H9 (cell line): ENCODE data around the gene PXN. TPM values are rescaled to one million over a fixed set of nuclear protein-coding genes. Genes with fewer than 3 reads are reported as not detected.

Source experiments
- DNase-seq: peaks from one replicate; pipeline ENCODE4 v3.0.0-alpha.2; 2017
- H2AFZ ChIP-seq: one replicate; pipeline ENCODE4 v1.6.1; 2013; ENCODE audit warnings: mild to moderate bottlenecking, low read length, control low read depth, moderate library complexity
- H2AK5ac ChIP-seq: 2 replicates; pipeline ENCODE4 v1.6.1; 2013; ENCODE audit warnings: low read length, control low read depth, mixed read lengths; ENCODE audit not compliant: insufficient read length
- H2BK120ac ChIP-seq: one replicate; pipeline ENCODE4 v1.6.1; 2013; ENCODE audit warnings: low read depth, mild to moderate bottlenecking, low read length, control low read depth, inconsistent platforms; ENCODE audit not compliant: poor library complexity, severe bottlenecking
- H2BK12ac ChIP-seq: 2 replicates; pipeline ENCODE4 v1.6.1; 2013; ENCODE audit warnings: low read length, control low read depth, mixed read lengths, low read depth; ENCODE audit not compliant: insufficient read length
- H2BK15ac ChIP-seq: 2 replicates; pipeline ENCODE4 v1.6.1; 2013; ENCODE audit warnings: low read depth, low read length, control low read depth
- H2BK20ac ChIP-seq: one replicate; pipeline ENCODE4 v1.6.1; 2013; ENCODE audit warnings: low read depth, mild to moderate bottlenecking, low read length, control low read depth, inconsistent platforms; ENCODE audit not compliant: poor library complexity, severe bottlenecking
- H2BK5ac ChIP-seq: 2 replicates; pipeline ENCODE4 v1.6.1; 2013; ENCODE audit warnings: low read length, control low read depth, mixed read lengths; ENCODE audit not compliant: insufficient read length
- H3K14ac ChIP-seq: 2 replicates; pipeline ENCODE4 v1.6.1; 2013; ENCODE audit warnings: low read length, control low read depth; ENCODE audit not compliant: insufficient read depth
- H3K18ac ChIP-seq: 2 replicates; pipeline ENCODE4 v1.6.1; 2013; ENCODE audit warnings: low read depth, mild to moderate bottlenecking, mixed read lengths, low read length, control low read depth; ENCODE audit not compliant: insufficient read length
- H3K23ac ChIP-seq: 2 replicates; pipeline ENCODE4 v1.6.1; 2013; ENCODE audit warnings: low read length, control low read depth, mixed read lengths, low read depth; ENCODE audit not compliant: insufficient read length
- H3K23me2 ChIP-seq: 2 replicates; pipeline ENCODE4 v1.6.1; 2013; ENCODE audit warnings: low read depth, mild to moderate bottlenecking, mixed read lengths, low read length, control low read depth; ENCODE audit not compliant: insufficient read length, poor library complexity, severe bottlenecking
- H3K27ac ChIP-seq: 2 replicates; pipeline ENCODE4 v1.5.1; 2013; ENCODE audit warnings: low read length, control low read depth, mixed read lengths, low read depth; ENCODE audit not compliant: insufficient read length
- H3K27me3 ChIP-seq: 2 replicates; pipeline ENCODE4 v1.6.1; 2013; ENCODE audit warnings: low read length, control low read depth, inconsistent platforms; ENCODE audit not compliant: insufficient read depth
- H3K4ac ChIP-seq: 2 replicates; pipeline ENCODE4 v1.6.1; 2013; ENCODE audit warnings: low read depth, mild to moderate bottlenecking, control low read depth, inconsistent platforms, low read length, moderate library complexity
- H3K4me1 ChIP-seq: 2 replicates; pipeline ENCODE4 v1.6.1; 2013; ENCODE audit warnings: low read length, control low read depth, inconsistent platforms; ENCODE audit not compliant: insufficient read depth
- H3K4me2 ChIP-seq: 2 replicates; pipeline ENCODE4 v1.6.1; 2013; ENCODE audit warnings: low read length, control low read depth, mixed read lengths; ENCODE audit not compliant: insufficient read length, insufficient read depth
- H3K56ac ChIP-seq: 2 replicates; pipeline ENCODE4 v1.6.1; 2013; ENCODE audit warnings: low read depth, mild to moderate bottlenecking, mixed read lengths, low read length, control low read depth; ENCODE audit not compliant: insufficient read length
- H3K79me1 ChIP-seq: 2 replicates; pipeline ENCODE4 v1.6.1; 2013; ENCODE audit warnings: low read depth, mild to moderate bottlenecking, moderate library complexity, low read length, control low read depth, inconsistent platforms; ENCODE audit not compliant: insufficient read depth, poor library complexity, severe bottlenecking
- H3K79me2 ChIP-seq: 2 replicates; pipeline ENCODE4 v1.6.1; 2013; ENCODE audit warnings: low read length, control low read depth, inconsistent platforms; ENCODE audit not compliant: insufficient read depth
- H3K9ac ChIP-seq: 2 replicates; pipeline ENCODE4 v1.6.1; 2013; ENCODE audit warnings: low read length, control low read depth, mixed read lengths; ENCODE audit not compliant: insufficient read length; ENCODE audit errors: extremely low read depth
- H3K9me3 ChIP-seq: one replicate; pipeline ENCODE4 v1.6.1; 2013; ENCODE audit warnings: low read depth, low read length, inconsistent platforms; ENCODE audit not compliant: control insufficient read depth
- H3T11ph ChIP-seq: one replicate; pipeline ENCODE4 v1.6.1; 2013; ENCODE audit warnings: mild to moderate bottlenecking, low read length, control low read depth, inconsistent platforms
- H4K20me1 ChIP-seq: one replicate; pipeline ENCODE4 v1.6.1; 2013; ENCODE audit not compliant: control insufficient read depth, insufficient read length, insufficient read depth
- H4K5ac ChIP-seq: 2 replicates; pipeline ENCODE4 v1.6.1; 2013; ENCODE audit warnings: low read depth, mild to moderate bottlenecking, mixed read lengths, low read length, control low read depth; ENCODE audit not compliant: insufficient read length
- H4K8ac ChIP-seq: replicated peaks from 2 replicates; pipeline ENCODE4 v1.6.1; 2013; ENCODE audit warnings: low read length, control low read depth, mixed read lengths, low read depth; ENCODE audit not compliant: insufficient read length
- H4K91ac ChIP-seq: 2 replicates; pipeline ENCODE4 v1.6.1; 2013; ENCODE audit warnings: low read depth, mild to moderate bottlenecking, moderate library complexity, mixed read lengths, low read length, control low read depth; ENCODE audit not compliant: insufficient read length
- H3K27ac Mint-ChIP-seq, 3 experiments: 2 replicates in 2 of 3; 3 replicates in 1 of 3; pipeline ENCODE4 v1.8.0; 2020 to 2021; ENCODE audit warnings: mixed read lengths in 3 of 3, mild to moderate bottlenecking in 1 of 3, moderate library complexity in 1 of 3
- H3K27me3 Mint-ChIP-seq: 2 replicates; pipeline ENCODE4 v1.8.0; 2021; ENCODE audit warnings: low read depth, mild to moderate bottlenecking, moderate library complexity, mixed read lengths
- H3K36me3 Mint-ChIP-seq, 3 experiments: 2 replicates in 2 of 3; 3 replicates in 1 of 3; pipeline ENCODE4 v1.8.0; 2020 to 2021; ENCODE audit warnings: low read depth in 3 of 3, mixed read lengths in 3 of 3; ENCODE audit not compliant: insufficient read depth in 1 of 3
- H3K4me1 Mint-ChIP-seq, 2 experiments: 2 replicates each; pipeline ENCODE4 v1.8.0; 2020; ENCODE audit warnings: mixed read lengths in 2 of 2
- H3K4me3 Mint-ChIP-seq, 2 experiments: 2 replicates in 1 of 2; 3 replicates in 1 of 2; pipeline ENCODE4 v1.8.0; 2020 to 2021; ENCODE audit warnings: mild to moderate bottlenecking in 2 of 2, mixed read lengths in 2 of 2, moderate library complexity in 1 of 2
- H3K9me3 Mint-ChIP-seq, 2 experiments: 2 replicates in 1 of 2; 3 replicates in 1 of 2; pipeline ENCODE4 v1.8.0; 2020; ENCODE audit warnings: mild to moderate bottlenecking in 2 of 2, mixed read lengths in 2 of 2, moderate library complexity in 1 of 2
- CTCF ChIP-seq: fragments of 200-600 bp; sonication (generic); conservative IDR thresholded peaks from 3 replicates; pipeline ENCODE4 v1.8.0; 2021; ENCODE audit warnings: antibody characterized with exemption, mild to moderate bottlenecking
- WGBS: extraction: QIAGEN DNeasy Blood & Tissue Kit; methylation state at CpG from one replicate; pipeline ENCODE4 v1.1.7; 2013; ENCODE audit warnings: missing lambda C conversion rate, low lambda C conversion rate, mixed read lengths; ENCODE audit not compliant: insufficient read length; ENCODE audit errors: extremely low coverage; 5-methylcytosine and 5-hydroxymethylcytosine counted together
- total RNA-seq: library from RNA; stranded (reverse); gene quantifications from 2 replicates; pipeline ENCODE4 v1.2.1, GENCODE V29; 2021

The PXN gene
- total RNA-seq, 1 experiment from 2014 or later, result 92.8 TPM

DNA sequence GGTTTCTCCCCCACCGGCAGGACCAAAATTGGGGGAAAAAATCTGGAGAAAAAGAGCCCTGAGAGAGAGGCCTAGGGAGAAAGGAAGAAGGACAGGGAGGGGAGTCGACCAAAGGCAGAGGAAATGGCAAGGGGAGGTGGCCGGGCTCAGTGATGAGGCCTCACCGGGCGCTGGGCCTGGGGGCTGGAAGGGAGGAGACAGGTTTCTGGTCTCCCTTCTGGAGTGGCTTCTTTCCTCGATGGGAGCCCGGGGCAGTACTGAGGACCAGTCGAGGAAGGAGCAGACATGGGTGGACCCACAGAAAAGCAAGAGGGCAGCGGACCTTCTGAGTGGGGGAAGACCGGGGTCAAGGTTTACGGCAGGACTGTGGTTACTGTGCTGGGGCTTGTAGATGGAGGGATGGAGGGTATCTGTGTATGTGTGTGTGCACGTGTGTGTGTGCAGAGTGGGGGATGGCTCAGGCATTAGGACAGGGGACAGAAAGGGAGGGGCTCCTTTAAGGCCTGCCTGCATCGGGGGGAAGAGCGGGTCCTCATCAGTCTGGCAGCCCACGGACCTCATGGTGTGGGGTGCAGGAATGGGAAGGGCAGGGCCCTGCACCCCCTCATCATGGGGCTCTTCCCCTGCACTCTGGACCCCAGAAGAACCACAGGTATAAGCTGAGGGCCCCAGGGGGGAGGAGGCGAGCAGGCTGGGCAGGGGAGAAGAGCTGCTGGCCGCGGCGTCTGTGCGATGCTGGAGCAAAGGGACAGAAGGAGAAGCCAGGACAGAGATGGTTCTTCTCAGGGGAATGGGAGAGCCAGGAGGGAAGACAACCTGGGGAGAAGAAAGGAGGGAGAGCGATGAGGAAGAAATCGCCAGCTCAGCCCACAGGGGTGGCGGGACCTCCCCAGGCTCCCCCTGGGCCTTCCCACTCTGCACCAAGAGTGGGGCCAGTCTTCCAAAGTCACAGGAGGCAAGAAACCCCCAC, 49.5 kb downstream of the PXN start:
- Histone ChIP-seq H3K56ac (no peak overlapping the region), H3K4ac (no peak overlapping the region), H3K27me3 (no peaks in the 10 kb centered on the region; the same call in 1 of the 2 replicates), H3K9ac (no peak overlapping the region), H3K23ac (no peak overlapping the region), H3T11ph (no peak overlapping the region), H3K4me2 (no peak overlapping the region), H2BK5ac (no peak overlapping the region), H4K91ac (no peak overlapping the region), H3K9me3 (no peaks in the 10 kb centered on the region), H2BK120ac (no peak overlapping the region), H3K4me1 (no peaks in the 10 kb centered on the region), H3K27ac (no peak overlapping the region), H3K79me2 (no peaks in the 10 kb centered on the region), H4K5ac (no peak overlapping the region), H4K20me1 (no peaks in the 10 kb centered on the region), H3K14ac (no peak overlapping the region), H2AFZ (no peak overlapping the region), H3K23me2 (no peaks in the 10 kb centered on the region), H2BK20ac (no peak overlapping the region), H3K18ac (no peak overlapping the region), H3K79me1 (no peaks in the 10 kb centered on the region), H2AK5ac (no peak overlapping the region), H2BK15ac (no peak overlapping the region), H4K8ac (no peak overlapping the region), H2BK12ac (no peak overlapping the region)
- no peak for TF ChIP-seq CTCF
- H3K4me1 Mint-ChIP-seq, result peaks cover 0 to 9% of the 10 kb centered on the region in 2 experiments; a peak in 2 of 4 replicates
- no CpG with 5 or more reads among the region's 23 CpGs for WGBS
- H3K27ac Mint-ChIP-seq, result peak overlapping the region; percentile 87 to 91 (median 89)
- no peak for DNase-seq
- H3K36me3 Mint-ChIP-seq, result peaks cover 23 to 72% (median 62%) of the 10 kb centered on the region in 3 experiments
- H3K27me3 Mint-ChIP-seq, result no peaks in the 10 kb centered on the region
- no peaks in the 10 kb centered on the region for H3K9me3 Mint-ChIP-seq
- H3K4me3 Mint-ChIP-seq, result peak overlapping the region in 1 of 2 experiments; percentile 22; a peak in 2 of 5 replicates
